ENCODE data around the gene AP1S3. TPM values are rescaled to one million over a fixed set of nuclear protein-coding genes. Genes with fewer than 3 reads are reported as not detected.
A peak's percentile ranks its signal among the peaks of the same experiment; 100 is the strongest.

Gene AP1S3
- total and polyA plus RNA-seq, 2 of the 4 experiments (the other 2 are of a cell fraction) = 2.5 to 4.1 TPM

DNA sequence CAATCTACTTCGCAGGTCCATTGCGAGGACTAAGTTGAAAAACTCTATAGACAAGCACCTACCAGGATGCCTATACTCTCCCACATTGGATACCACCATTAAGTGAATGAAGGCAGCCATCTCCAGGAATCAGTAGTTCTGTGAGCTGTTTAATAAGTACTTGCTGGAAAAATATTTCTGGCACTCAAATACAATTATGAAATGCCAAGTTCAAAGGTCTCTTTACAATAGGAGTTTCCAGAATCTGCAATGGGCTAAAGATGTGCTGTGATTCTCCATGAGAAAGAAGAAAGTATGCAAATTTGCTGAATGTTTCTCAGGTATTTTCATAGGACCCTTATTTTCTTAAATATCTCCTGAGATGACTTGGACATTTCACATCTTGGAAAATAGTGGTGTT lies 103.0 kb downstream of the AP1S3 start:
- TF ChIP-seq, protein P1, sequence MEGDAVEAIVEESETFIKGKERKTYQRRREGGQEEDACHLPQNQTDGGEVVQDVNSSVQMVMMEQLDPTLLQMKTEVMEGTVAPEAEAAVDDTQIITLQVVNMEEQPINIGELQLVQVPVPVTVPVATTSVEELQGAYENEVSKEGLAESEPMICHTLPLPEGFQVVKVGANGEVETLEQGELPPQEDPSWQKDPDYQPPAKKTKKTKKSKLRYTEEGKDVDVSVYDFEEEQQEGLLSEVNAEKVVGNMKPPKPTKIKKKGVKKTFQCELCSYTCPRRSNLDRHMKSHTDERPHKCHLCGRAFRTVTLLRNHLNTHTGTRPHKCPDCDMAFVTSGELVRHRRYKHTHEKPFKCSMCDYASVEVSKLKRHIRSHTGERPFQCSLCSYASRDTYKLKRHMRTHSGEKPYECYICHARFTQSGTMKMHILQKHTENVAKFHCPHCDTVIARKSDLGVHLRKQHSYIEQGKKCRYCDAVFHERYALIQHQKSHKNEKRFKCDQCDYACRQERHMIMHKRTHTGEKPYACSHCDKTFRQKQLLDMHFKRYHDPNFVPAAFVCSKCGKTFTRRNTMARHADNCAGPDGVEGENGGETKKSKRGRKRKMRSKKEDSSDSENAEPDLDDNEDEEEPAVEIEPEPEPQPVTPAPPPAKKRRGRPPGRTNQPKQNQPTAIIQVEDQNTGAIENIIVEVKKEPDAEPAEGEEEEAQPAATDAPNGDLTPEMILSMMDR (conservative IDR thresholded peaks at IDR 0.05; ENCODE audit: low read depth, low read length) = no peak
- TF ChIP-seq CHD1 (IDR thresholded peaks at IDR 0.05; ENCODE audit: low read depth, low read length) (no peak), NFE2L2 (IDR thresholded peaks at IDR 0.05; ENCODE audit: low read depth, low read length) (no peak), FOS (IDR thresholded peaks at IDR 0.05; ENCODE audit: low read depth, low read length) (no peak), MAFK (IDR thresholded peaks at IDR 0.05; ENCODE audit: low read depth, low read length) (no peak)
- TF ChIP-seq, protein P2, sequence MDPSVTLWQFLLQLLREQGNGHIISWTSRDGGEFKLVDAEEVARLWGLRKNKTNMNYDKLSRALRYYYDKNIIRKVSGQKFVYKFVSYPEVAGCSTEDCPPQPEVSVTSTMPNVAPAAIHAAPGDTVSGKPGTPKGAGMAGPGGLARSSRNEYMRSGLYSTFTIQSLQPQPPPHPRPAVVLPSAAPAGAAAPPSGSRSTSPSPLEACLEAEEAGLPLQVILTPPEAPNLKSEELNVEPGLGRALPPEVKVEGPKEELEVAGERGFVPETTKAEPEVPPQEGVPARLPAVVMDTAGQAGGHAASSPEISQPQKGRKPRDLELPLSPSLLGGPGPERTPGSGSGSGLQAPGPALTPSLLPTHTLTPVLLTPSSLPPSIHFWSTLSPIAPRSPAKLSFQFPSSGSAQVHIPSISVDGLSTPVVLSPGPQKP (IDR thresholded peaks at IDR 0.05; ENCODE audit: borderline replicate concordance, low read depth, low read length) = no peak
- Histone ChIP-seq H3K27ac (ENCODE audit: insufficient read depth, low read length) (no peak overlapping the region), H3K36me3 (ENCODE audit: control insufficient read depth, insufficient read depth, low read length) (no peaks in the 10 kb centered on the region), H4K8ac (ENCODE audit: low read depth in 2 of 2, low read length in 2 of 2) (no peak overlapping the region), H3K4me3 (ENCODE audit: insufficient read depth, low read depth, low read length) (no peak overlapping the region), H2AK5ac (ENCODE audit: low read depth, low read length) (no peak overlapping the region), H3K56ac (ENCODE audit: extremely low read depth, insufficient read depth, low read length) (no peak overlapping the region), H2BK120ac (ENCODE audit: low read depth, low read length) (no peak overlapping the region), H4K91ac (ENCODE audit: insufficient read depth, low read depth, low read length) (no peak overlapping the region), H3K27me3 (ENCODE audit: control insufficient read depth, insufficient read depth, low read length) (no peaks in the 10 kb centered on the region), H4K20me1 (ENCODE audit: insufficient read depth, low read length) (no peaks in the 10 kb centered on the region), H3K4ac (ENCODE audit: low read depth, low read length) (no peak overlapping the region), H2BK5ac (ENCODE audit: low read depth, low read length, poor library complexity, severe bottlenecking) (no peak overlapping the region), H3K23ac (ENCODE audit: low read depth, low read length) (no peak overlapping the region), H2BK15ac (ENCODE audit: low read depth, low read length) (peak overlapping the region; percentile 26; the same call in 2 of the 3 replicates), H2AK9ac (replicated peaks; ENCODE audit: low read depth, low read length, poor library complexity) (no peak overlapping the region), H3K18ac (ENCODE audit: low read depth, low read length) (no peak overlapping the region), H3K4me1 (ENCODE audit: control insufficient read depth, insufficient read depth, low read length) (peaks cover 16% of the 10 kb centered on the region), H3K9ac (ENCODE audit: low read depth, low read length) (no peak overlapping the region), H4K5ac (ENCODE audit: low read depth, low read length) (no peak overlapping the region), H2AFZ (replicated peaks; ENCODE audit: low read length, poor library complexity) (no peak overlapping the region), H3K9me1 (ENCODE audit: insufficient read depth, low read length) (no peaks in the 10 kb centered on the region), H3K79me1 (ENCODE audit: low read depth in 1 of 2, low read length in 2 of 2) (no peaks in the 10 kb centered on the region), H2BK20ac (ENCODE audit: low read depth, low read length) (no peak overlapping the region; the same call in 1 of the 2 replicates), H3K9me3 (ENCODE audit: control insufficient read depth, insufficient read depth, low read length) (peaks cover 3% of the 10 kb centered on the region; the same call in 1 of the 2 replicates), H3K14ac (replicated peaks; ENCODE audit: low read depth, low read length) (no peak overlapping the region), H3K4me2 (ENCODE audit: low read depth, low read length) (no peak overlapping the region)
- WGBS, 2 experiments (ENCODE audit: extremely low coverage in 2 of 2, insufficient read length in 1 of 2) = no CpG with 5 or more reads among the region's 2 CpGs
- in situ Hi-C loops (cut with MboI; ENCODE audit: low sequenced_read_pairs) = no loop called here
- dilution Hi-C loops (cut with HindIII; ENCODE audit: low sequenced_read_pairs, unreplicated experiment) = no loop called here
- ChIA-PET POLR2A (ENCODE audit: unreplicated experiment) (no interaction called here), CTCF (no interaction called here)
- BruUV-seq (replicated peaks) = no TSS peak
- intact Hi-C loops (cut with micrococcal nuclease) = no loop called here
- DNase-seq (peak; percentile 27), ATAC-seq (ENCODE audit: low read depth) (no peak)

All from IMR-90 (cell line).